SW 1271 (cell line): ENCODE results near the gene CD27.
"Not testable (repeated sequence)": the region's sequence is repeated elsewhere in the genome, so short reads cannot be mapped to it uniquely, and the experiment has no call there.

Experiments
- DNase-seq, 2 experiments: peaks; one replicate each; lab custom pipeline; 2025; lab: John Stamatoyannopoulos, UW

The CD27 gene

DNA sequence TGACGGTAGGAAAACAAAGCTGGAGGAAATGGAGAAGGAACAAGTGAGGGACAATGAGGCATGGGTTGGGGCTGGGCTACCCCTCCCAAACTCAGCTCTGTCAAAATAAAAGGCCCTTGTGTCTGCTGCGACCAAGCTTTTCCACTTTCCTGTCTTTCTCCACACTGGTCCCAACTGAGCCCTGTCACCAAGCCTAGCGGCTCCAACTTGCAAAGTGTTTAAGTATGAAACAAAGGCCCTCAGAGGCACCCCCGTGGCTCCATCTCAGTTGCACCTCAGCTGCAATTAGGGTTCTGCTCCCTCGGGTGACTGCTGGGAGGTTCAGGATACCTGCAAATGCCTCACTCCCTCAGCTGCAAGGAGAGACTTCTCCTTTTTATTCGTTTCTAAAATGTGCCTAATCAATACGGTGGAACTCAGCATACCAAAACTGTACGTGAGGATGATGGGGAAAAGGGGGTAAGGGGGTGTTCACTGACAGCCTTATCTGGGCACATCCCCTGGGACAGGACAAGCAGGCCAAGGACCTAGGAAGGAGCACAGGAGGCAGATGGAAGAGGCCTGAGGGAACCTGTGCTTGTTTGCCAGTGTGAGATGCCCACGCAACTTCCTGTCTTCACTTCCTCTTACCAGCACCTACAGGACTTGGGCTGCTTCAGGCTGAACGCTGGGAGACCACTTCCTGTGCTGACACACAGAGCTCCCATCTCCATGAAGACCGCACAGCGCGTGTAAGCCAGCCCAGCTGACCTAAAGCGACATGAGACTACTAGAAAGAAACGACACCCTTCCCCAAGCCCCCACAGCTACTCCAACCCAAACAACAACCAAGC is 16.9 kb downstream of the CD27 start:
- no peak for DNase-seq

DNA sequence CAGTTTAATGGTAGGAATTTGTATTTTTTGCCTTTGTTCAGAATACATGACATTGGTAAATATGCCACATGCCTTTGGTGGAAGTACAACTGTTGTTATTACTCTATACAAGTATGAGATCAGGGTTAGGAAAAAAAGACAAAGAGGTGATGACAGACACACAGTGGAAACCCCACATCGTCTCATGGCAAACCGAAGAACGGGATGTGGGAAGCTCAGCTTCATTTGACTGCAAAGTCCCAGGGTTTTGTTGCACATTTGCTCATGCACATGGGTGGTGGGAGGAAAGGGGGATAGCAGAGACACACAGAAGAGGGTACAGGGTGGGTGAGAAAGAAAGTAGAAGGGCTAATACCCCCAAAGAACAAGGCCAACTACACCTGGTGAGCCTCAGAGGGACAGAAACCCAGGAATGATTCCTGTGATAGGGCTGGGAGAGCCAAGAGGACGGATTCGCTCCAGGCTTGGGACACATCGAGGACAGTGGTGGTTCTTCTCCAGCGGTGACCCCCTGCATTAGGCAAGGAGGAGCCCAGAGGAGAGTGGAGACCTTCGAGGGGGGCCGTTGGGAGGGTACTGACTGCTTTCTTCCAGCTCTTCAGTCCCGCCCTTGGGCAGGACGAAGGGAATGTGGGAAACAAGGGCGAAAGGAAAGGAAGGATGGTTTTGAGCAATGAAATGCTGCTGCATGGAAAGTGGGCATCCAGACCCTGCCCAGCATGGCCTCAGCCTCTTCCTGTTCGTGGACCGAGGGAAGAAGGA is 17.7 kb downstream of the CD27 start:
- DNase-seq = no peak

DNA sequence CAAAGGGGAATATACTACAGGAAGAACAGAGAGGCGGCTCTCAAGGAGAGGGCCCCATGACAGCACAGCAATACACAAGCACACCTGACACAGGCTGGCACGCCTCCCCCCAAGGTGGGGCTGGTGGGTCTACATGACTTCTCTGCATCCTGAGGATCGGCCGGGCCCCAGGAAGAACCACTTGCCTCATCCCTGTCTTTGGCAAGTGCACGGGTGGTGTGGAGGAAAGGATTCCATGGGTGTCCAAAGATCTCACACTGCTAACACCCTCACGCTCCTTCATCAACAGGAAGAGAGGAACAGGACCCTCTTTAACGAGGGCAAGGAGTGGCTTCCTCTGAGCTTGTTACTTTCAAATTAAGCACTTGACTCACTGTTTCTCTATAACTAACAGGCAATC is 18.5 kb downstream of the CD27 start:
- no peak for DNase-seq

DNA sequence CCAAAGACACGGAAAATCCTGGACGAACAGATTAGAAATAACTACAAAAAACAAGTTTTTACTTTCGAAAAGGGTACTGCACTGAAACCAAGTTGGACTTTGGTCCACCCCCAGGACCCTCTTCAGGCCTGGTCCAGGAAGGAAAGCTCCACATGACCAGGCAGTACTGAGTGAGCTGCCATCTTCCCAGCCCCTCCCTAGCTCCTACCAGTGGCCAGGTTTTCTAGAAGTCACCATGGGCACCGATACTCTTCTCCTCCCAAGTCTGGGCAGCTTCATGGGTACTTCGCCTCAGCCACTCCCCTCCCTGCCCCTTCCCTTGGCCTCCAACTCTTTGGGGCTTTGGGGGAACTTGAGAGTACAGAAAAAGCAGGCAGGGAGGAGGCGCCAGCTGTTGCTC is 19.1 kb downstream of the CD27 start:
- DNase-seq = no peak

DNA sequence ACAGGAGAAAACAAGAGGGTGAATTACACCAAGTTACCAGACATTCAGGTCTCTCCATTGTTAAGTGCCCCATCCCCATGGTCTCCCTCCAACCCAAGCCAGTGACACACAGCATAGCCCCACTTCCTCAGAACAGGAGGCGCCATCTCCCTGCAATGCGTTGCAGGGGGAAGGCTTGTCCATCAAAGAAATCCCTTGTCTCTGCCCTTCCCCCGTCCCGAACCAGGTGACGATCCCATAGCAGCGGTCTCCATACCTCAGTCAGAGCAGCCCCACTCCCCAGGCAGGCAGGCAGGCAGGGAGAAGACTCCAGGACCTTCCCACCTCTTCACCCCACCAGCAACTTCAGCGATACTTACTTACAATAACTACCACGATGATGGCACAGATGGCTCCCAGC is 19.8 kb downstream of the CD27 start:
- no peak for DNase-seq

DNA sequence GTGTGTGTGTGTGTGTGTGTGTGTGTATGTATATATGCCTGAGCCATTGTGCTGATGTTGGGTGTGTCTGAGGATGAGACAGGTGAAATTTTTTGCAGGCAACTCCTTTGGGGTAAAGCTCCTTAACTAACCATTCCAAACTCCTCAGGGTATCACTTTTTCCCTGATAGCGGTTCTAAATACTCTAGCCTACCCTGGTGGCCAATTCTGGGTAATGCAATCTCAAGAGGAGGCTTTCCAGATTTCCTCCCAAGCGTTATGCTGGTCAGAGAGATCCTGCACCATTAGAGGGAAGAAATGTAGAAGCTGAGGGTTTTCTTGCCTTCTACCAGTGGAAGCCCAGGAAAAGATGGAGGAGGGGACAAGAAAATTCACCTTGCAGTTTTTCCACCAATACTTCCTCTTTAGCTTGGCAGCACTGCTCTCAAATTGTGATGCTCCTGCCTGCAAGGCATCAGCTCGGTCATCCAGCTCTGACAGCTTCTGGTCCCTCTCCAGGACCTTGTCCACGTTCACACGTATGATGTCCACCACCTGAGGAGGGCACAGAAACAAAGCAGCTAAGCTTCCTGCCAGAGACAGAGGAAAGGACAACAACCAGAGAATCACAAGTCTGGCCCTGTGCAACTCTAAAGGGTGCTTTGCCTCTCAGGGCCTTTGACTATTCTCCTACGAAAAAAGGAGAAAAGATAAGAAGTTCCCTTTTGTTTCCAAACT is 20.9 kb downstream of the CD27 start:
- peak; percentile 26 to 75 for DNase-seq

DNA sequence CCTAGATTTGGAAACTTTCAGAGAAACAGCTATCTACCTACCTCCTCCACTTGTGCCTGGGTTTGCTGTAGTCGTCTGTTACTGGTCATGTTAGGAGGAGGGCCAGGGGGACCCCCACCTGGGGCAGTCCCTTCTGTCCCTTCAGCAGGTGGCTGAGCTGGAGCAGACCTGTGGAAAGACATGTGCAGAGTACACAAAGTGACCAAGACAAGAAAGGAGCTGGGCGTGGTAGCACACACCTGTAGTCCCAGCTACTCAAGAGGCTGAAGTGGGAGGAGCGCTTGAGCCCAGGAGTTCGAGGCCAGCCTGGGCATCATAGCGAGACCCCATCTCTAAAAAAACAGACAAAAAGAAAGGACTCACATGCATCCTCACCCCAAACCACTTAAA is 21.4 kb downstream of the CD27 start:
- no peak for DNase-seq

DNA sequence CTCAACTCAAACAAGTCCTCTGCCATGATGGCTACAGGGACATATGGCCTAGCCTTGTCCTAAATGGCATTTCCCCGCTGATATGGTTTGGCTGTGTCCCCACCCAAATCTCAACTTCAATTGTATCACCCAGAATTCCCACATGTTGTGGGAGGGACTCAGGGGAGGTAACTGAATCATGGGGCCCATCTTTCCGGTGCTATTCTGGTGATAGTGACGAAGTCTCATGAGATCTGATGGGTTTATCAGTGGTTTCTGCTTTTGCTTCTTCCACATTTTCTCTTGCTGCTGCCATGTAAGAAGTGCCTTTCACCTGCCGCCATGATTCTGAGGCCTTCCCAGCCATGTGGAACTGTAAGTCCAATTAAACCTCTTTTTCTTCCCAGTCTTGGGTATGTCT is 22.0 kb downstream of the CD27 start:
- not testable (repeated sequence) for DNase-seq

DNA sequence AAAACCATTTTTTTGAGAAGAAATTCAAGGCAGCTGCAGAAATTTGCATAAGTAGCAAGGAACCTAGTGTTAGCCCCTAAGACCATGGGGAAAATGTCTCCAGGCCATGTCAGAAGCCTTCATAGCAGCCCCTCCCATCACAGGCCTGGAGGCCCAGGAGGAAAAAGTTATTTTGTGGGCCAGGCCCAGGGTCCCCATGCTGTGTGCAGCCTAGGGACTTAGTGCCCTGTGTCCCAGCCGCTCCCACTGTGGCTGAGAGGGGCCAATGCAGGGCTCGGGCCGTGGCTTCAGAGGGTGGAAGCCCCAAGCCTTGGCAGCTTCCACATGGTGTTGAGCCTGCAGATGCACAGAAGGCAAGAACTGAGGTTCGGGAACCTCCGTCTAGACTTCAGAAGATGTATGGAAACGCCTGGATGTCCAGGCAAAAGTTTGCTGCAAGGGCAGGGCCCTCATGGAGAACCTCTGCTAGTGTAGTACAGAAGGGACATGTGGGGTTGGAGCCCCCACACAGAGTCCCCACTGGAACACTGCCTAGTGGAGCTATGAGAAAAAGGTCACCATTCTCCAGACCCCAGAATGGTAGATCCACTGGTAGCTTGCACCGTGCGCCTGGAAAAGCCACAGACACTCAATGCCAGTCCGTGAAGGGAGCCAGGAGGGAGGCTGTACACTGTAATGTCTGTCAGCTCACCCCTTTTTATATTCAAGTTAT is 23.0 kb downstream of the CD27 start:
- not testable (repeated sequence) for DNase-seq

DNA sequence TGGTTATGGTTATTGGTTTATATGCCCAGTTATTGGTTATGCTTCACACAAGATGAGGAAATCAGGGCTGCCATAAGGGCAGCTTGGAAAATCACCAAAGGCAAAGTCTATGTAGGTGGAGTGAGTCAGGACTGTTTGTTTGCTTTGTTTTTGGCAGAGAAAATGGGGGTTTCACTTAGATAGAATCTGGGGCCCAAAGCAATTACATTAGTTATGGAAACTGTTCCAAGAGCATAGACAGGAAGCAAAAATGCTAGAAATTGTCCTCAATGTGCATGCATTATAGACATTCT is 23.5 kb downstream of the CD27 start:
- no peak for DNase-seq

DNA sequence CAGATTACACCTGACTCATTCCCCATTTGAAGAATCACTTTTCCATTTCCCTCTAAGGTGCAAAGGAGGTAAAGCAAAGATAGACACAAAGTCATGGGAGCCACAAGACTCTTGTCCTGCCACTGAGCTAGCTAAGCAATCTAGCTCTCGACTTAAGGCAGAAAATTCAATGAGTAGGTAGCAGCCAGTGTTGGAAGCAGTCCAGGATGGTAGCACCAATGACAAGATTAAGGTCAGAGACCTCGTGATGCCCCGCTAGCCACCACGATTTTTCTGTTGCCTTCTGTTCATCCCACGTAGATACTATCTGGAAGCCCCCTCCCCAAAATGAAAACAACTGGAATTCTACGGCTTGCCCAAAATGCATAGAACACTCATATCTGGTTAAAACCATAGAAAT is 24.3 kb downstream of the CD27 start:
- DNase-seq = no peak

DNA sequence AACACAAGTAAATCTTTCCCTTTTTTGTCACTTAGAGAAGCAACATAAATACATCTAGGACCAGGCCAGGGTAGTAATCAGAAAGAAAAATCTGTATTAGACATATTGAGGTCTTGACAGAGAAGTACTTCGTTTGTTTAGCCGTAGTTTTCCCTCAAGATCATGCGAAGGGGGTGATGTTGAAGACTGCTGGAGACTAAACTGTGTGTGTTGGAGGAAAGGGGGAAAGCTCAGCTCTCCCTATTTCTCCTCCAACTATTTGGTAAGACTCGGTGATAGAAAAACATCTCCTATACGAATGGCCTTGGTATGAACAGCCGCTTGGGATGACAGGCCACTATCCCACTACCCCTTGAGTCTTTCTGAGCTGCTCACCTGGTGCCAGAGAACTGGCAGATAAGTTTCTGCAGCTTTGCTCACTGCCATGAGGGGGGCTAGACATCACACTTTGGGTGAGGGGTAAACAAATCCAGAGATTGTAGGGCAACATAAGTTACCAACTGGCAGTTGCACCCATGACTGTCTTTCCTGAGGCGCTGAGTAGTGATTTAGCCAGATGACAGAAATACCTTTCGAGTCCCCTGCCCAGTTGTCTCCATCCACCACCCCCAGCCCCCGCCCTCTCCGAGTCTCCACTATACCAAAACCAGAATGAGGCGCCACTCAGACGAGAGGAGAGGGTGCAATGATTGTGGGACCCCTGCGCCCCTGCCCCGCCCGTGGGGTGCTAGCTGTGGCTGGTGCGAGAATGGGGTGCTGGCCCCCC is 25.0 kb downstream of the CD27 start:
- no peak for DNase-seq

DNA sequence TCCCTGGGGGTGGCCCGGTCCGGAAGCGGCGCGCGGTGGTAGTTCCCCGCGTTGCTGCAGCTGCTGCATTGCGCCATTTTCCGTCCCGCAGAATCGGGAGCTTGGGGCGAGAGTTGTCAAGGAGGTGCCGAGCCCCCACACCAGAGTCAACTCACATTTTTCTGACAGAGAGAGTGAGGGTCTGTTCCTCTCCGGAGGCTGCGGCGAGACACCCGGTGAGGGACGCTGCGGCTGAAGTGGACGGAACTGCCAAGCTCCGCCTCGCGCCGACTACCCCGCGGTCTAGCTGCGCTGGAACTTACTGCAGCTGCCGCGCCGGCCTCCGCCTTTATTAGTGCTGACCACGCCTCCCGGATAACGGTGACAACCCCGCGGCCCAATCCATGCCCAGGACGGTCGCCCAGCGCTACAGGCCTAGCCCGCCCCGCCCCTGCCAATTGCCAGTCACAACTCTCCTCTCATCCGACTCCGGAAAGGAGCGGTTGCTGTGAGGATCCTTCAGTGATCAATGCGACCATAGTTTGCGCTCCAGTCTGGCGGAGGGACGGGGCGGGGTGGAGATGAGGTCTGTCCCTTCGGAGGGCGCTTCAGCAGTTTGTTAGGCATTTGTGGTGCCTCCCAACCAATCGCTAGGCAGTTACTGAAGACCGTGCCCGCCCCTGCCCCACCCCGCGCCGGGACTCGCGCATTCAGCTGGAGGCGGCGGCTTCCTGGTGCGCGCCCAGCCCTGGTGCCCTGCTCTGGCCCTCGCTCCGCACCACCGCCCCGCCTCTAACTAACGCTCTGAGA is 25.8 kb downstream of the CD27 start, which contains the start of gene VAMP1:
Gene VAMP1, minus strand, starts transcription at position 303 of the 789 bp plus-strand sequence. Its CDS starts 146 bp downstream, at position 157.
- peak; percentile 94 to 98 for DNase-seq

DNA sequence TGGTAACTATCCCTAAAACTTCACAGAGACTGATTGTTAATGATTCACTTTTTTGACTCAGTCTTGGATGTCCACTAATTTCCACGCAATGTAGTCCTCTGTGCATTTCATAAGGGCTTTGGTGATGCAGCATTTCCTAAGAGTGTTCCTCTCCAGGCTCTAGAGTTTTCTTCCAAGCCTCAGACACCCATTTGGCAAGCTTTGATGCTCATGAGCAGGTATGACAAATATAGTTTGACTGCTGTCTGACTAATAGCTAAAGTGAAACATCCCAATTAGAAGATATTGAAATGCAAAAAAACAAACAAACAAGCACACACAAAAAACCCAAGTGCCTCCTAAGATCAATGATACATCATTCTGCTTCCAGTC is 27.2 kb downstream of the CD27 start:
- DNase-seq = no peak

DNA sequence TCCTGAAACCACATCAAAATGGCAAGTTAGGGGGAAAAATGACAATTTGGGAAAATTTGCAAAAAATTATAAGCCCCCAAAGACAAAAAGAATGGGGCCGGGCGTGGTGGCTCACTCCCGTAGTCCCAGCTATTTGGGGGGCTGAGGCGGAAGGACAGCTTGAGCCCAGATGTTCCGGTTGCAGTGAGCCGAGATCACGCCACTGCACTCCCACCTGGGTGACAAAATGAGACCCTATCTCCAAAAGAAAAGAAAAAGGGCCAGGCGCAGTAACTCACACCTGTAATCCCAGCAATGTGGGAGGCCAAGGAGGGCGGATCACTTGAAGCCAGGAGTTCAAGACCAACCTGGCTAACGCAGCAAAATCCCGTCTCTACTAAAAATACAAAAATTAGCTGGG is 27.7 kb downstream of the CD27 start:
- no peak for DNase-seq

DNA sequence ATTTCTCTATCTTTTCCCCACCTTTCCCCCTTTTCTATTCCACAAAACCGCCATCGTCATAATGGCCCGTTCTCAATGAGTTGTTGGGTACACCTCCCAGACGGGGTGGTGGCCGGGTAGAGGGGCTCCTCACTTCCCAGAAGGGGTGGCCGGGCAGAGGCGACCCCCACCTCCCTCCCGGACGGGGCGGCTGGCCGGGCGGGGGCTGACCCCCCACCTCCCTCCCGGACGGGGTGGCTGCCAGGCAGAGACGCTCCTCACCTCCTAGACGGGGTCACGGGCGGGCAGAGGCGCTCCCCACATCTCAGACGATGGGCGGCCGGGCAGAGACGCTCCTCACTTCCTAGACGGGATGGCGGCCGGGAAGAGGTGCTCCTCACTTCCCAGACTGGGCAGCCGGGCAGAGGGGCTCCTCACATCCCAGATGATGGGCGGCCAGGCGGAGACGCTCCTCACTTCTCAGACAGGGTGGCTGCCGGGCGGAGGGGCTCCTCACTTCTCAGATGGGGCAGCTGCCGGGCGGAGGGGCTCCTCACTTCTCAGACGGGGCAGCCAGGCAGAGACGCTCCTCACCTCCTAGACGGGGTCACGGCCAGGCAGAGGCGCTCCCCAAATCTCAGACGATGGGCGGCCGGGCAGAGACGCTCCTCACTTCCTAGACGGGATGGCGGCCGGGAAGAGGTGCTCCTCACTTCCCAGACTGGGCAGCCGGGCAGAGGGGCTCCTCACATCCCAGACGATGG is 30.6 kb downstream of the CD27 start:
- not testable (repeated sequence) for DNase-seq

DNA sequence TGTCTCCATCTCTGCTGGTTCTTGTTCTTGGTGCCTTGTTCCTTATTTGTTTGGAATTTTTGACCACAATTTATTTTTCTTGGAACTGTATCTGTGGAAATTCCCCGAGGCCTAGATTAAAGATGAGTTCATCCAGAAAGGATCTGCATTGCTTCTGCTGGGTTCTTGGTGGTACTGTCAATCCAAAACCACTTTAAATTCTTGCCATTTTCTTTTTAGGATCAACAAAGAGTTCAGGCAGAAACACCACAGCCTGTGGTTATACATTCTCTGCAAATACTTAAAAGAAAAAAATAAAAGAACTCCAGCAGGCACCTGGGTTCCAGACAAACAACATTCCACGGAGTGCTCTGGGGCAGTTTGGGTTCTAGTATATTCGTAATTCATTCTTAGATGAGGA is 31.7 kb downstream of the CD27 start:
- no peak for DNase-seq

DNA sequence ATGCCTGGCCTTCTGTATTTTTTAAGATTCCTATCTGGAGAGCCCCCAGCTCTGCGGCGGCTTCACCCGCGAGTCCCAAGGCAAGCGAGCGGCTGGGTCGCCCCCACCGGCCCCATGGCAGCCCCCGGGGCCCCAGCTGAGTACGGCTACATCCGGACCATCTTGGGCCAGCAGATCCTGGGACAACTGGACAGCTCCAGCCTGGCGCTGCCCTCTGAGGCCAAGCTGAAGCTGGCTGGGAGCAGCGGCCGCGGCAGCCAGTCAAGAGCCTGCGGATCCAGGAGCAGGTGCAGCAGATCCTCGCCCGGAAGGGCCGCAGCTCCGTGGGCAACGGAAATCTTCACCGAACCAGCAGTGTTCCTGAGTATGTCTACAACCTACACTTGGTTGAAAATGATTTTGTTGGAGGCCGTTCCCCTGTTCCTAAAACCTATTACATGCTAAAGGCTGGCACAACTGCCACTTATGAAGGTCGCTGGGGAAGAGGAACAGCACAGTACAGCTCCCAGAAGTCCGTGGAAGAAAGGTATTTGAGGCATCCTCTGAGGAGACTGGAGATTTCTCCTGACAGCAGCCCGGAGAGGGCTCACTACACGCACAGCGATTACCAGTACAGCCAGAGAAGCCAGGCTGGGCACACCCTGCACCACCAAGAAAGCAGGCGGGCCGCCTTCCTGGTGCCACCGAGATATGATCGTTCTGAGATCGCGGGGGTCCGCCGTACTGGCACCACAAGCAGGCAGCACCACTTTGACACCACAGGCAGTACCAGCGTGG is 33.0 kb downstream of the CD27 start:
- not testable (repeated sequence) for DNase-seq

DNA sequence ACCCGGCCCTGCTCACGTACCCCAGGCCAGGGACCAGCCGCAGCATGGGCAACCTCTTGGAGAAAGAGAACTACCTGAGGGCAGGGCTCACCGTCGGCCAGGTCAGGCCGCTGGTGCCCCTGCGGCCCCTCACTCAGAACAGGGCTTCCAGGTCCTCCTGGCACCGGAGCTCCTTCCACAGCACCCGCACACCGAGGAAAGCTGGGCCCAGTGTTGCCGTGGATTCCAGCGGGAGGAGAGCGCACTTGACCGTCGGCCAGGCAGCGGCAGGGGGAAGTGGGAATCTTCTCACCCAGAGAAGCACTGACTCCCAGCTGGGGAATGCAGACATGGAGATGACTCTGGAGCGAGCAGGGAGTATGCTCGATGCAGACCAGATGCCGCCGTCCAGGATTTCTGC is 33.7 kb downstream of the CD27 start:
- no peak for DNase-seq
